ENCODE measurements around the gene PPP2R5D.

PPP2R5D gene

GRCh38 chr6:43007126-43007525, 22.8 kb downstream of the PPP2R5D start:
- H3K79me2 ChIP-seq (ENCODE audit: insufficient read depth, low read length), result no peaks in the 10 kb centered on the region
- H3K9me3 ChIP-seq (ENCODE audit: low read length), result no peaks in the 10 kb centered on the region
- no peaks in the 10 kb centered on the region for H3F3A ChIP-seq (ENCODE audit: insufficient read depth, low read length)
- H3K4me2 ChIP-seq (ENCODE audit: low read length), result no peak overlapping the region
- H3K9me2 ChIP-seq (ENCODE audit: low read depth, low read length), result no peaks in the 10 kb centered on the region
- peaks cover under 1% of the 10 kb centered on the region for H3K4me1 ChIP-seq (ENCODE audit: insufficient read depth, low read length, severe bottlenecking)
- no peak overlapping the region for H3K4me3 ChIP-seq (ENCODE audit: low read depth, low read length, poor library complexity, severe bottlenecking)
- H3K27ac ChIP-seq (ENCODE audit: low read depth, low read length, poor library complexity, severe bottlenecking), result no peak overlapping the region
- no peaks in the 10 kb centered on the region for H3K27me3 ChIP-seq (ENCODE audit: insufficient read depth, low read length)
- no peak overlapping the region for H2AFZ ChIP-seq (ENCODE audit: low read length)
- H3K9ac ChIP-seq (ENCODE audit: low read length), result no peak overlapping the region
- peaks cover 62% of the 10 kb centered on the region for H3K36me3 ChIP-seq (ENCODE audit: insufficient read depth, low read length)
- TF ChIP-seq EZH2 (IDR thresholded peaks at IDR 0.05; ENCODE audit: borderline replicate concordance, low read length), result no peak
- TF ChIP-seq, protein P1, sequence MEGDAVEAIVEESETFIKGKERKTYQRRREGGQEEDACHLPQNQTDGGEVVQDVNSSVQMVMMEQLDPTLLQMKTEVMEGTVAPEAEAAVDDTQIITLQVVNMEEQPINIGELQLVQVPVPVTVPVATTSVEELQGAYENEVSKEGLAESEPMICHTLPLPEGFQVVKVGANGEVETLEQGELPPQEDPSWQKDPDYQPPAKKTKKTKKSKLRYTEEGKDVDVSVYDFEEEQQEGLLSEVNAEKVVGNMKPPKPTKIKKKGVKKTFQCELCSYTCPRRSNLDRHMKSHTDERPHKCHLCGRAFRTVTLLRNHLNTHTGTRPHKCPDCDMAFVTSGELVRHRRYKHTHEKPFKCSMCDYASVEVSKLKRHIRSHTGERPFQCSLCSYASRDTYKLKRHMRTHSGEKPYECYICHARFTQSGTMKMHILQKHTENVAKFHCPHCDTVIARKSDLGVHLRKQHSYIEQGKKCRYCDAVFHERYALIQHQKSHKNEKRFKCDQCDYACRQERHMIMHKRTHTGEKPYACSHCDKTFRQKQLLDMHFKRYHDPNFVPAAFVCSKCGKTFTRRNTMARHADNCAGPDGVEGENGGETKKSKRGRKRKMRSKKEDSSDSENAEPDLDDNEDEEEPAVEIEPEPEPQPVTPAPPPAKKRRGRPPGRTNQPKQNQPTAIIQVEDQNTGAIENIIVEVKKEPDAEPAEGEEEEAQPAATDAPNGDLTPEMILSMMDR (IDR thresholded peaks at IDR 0.05; ENCODE audit: low read length), result no peak
- no peaks in the 10 kb centered on the region for H4K20me1 ChIP-seq (ENCODE audit: insufficient read depth, low read length)

DNA sequence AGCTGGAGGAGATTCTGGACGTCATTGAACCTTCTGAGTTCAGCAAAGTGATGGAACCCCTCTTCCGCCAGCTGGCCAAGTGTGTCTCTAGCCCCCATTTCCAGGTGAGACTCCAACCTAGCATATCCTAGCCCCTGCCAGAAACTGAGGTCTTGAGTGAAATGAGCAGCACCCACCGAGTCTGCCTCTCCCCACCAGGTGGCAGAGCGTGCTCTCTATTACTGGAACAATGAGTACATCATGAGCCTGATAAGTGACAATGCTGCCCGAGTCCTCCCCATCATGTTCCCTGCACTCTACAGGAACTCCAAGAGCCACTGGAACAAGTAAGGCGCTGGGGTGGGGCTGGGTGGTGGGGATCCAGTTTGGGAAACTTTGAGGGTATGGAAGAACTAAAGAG, 24.8 kb downstream of the PPP2R5D start:
- Histone ChIP-seq H3K27ac (ENCODE audit: low read depth, low read length, poor library complexity, severe bottlenecking) (peak overlapping the region; percentile 9), H3K36me3 (ENCODE audit: insufficient read depth, low read length) (peaks cover 66% of the 10 kb centered on the region), H3F3A (ENCODE audit: insufficient read depth, low read length) (no peaks in the 10 kb centered on the region), H3K4me2 (ENCODE audit: low read length) (no peak overlapping the region), H3K9me2 (ENCODE audit: low read depth, low read length) (no peaks in the 10 kb centered on the region), H3K4me3 (ENCODE audit: low read depth, low read length, poor library complexity, severe bottlenecking) (no peak overlapping the region), H4K20me1 (ENCODE audit: insufficient read depth, low read length) (no peaks in the 10 kb centered on the region), H3K9me3 (ENCODE audit: low read length) (no peaks in the 10 kb centered on the region), H3K27me3 (ENCODE audit: insufficient read depth, low read length) (no peaks in the 10 kb centered on the region), H2AFZ (ENCODE audit: low read length) (no peak overlapping the region), H3K4me1 (ENCODE audit: insufficient read depth, low read length, severe bottlenecking) (peaks cover 12% of the 10 kb centered on the region), H3K9ac (ENCODE audit: low read length) (no peak overlapping the region), H3K79me2 (ENCODE audit: insufficient read depth, low read length) (no peaks in the 10 kb centered on the region)
- TF ChIP-seq, protein P1 (IDR thresholded peaks at IDR 0.05; ENCODE audit: low read length), result peak; percentile 71
- TF ChIP-seq EZH2 (IDR thresholded peaks at IDR 0.05; ENCODE audit: borderline replicate concordance, low read length), result no peak

DNA sequence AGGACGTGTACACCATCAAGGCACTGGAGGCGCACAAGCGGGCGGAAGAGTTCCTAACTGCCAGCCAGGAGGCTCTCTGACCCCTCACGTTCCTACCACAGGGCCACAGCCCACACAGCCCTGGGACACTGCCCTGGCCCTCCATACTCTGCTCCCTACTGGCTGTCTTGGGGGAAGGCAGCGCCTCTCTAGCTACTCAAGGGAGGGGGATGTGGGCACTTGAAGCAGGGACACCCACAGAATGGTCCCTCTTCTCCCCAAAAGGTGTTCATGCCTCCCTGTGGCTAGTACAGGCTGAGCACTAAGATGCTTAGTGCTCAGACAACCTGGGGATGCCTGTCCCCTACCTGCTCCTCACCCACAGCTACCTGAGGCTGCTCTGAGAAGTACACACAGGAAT, 26.8 kb downstream of the PPP2R5D start:
- Histone ChIP-seq H4K20me1 (ENCODE audit: insufficient read depth, low read length) (no peaks in the 10 kb centered on the region), H3K27ac (ENCODE audit: low read depth, low read length, poor library complexity, severe bottlenecking) (no peak overlapping the region), H3K4me1 (ENCODE audit: insufficient read depth, low read length, severe bottlenecking) (peaks cover 23% of the 10 kb centered on the region), H2AFZ (ENCODE audit: low read length) (no peak overlapping the region), H3K9me3 (ENCODE audit: low read length) (no peaks in the 10 kb centered on the region), H3K4me2 (ENCODE audit: low read length) (no peak overlapping the region), H3K79me2 (ENCODE audit: insufficient read depth, low read length) (peaks cover 10% of the 10 kb centered on the region; the same call in 1 of the 2 replicates), H3K36me3 (ENCODE audit: insufficient read depth, low read length) (peaks cover 60% of the 10 kb centered on the region), H3K9ac (ENCODE audit: low read length) (no peak overlapping the region; the same call in 1 of the 2 replicates), H3K27me3 (ENCODE audit: insufficient read depth, low read length) (no peaks in the 10 kb centered on the region), H3K9me2 (ENCODE audit: low read depth, low read length) (no peaks in the 10 kb centered on the region), H3K4me3 (ENCODE audit: low read depth, low read length, poor library complexity, severe bottlenecking) (no peak overlapping the region), H3F3A (ENCODE audit: insufficient read depth, low read length) (no peaks in the 10 kb centered on the region)
- TF ChIP-seq EZH2 (IDR thresholded peaks at IDR 0.05; ENCODE audit: borderline replicate concordance, low read length), result no peak
- TF ChIP-seq, protein P1 (IDR thresholded peaks at IDR 0.05; ENCODE audit: low read length), result no peak

Measured in OCI-LY1 (cell line).